Measurements from ENCODE around the gene NUP37. TPM values are rescaled to one million over a fixed set of nuclear protein-coding genes. Genes with fewer than 3 reads are reported as not detected.

The NUP37 gene
- total and polyA plus RNA-seq, 2 of the 8 experiments (the other 6 are each of a cell fraction or from before 2014, with no cell fraction given) = 53.5 to 71.0 TPM

DNA sequence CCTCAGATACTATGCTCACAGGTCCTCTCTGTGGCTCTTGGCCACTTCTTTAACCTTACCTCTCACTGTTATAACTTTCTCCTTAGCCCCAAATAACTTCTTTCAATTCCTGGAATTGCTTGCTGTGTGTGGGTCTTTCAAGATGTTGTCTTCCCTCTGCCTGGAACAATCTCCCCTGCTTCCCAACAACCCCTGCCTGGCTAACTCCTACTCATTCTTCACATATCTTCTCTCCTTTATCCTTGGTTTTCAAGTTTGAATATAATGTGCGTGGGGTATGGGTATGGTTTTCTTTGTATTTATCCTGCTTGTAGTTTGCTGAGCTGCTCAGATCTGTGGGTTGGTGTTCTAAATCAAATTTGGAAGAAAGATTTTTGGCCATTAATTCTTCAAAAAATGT is 55.4 kb downstream of the NUP37 start (continued):
- TF ChIP-seq, protein P1, sequence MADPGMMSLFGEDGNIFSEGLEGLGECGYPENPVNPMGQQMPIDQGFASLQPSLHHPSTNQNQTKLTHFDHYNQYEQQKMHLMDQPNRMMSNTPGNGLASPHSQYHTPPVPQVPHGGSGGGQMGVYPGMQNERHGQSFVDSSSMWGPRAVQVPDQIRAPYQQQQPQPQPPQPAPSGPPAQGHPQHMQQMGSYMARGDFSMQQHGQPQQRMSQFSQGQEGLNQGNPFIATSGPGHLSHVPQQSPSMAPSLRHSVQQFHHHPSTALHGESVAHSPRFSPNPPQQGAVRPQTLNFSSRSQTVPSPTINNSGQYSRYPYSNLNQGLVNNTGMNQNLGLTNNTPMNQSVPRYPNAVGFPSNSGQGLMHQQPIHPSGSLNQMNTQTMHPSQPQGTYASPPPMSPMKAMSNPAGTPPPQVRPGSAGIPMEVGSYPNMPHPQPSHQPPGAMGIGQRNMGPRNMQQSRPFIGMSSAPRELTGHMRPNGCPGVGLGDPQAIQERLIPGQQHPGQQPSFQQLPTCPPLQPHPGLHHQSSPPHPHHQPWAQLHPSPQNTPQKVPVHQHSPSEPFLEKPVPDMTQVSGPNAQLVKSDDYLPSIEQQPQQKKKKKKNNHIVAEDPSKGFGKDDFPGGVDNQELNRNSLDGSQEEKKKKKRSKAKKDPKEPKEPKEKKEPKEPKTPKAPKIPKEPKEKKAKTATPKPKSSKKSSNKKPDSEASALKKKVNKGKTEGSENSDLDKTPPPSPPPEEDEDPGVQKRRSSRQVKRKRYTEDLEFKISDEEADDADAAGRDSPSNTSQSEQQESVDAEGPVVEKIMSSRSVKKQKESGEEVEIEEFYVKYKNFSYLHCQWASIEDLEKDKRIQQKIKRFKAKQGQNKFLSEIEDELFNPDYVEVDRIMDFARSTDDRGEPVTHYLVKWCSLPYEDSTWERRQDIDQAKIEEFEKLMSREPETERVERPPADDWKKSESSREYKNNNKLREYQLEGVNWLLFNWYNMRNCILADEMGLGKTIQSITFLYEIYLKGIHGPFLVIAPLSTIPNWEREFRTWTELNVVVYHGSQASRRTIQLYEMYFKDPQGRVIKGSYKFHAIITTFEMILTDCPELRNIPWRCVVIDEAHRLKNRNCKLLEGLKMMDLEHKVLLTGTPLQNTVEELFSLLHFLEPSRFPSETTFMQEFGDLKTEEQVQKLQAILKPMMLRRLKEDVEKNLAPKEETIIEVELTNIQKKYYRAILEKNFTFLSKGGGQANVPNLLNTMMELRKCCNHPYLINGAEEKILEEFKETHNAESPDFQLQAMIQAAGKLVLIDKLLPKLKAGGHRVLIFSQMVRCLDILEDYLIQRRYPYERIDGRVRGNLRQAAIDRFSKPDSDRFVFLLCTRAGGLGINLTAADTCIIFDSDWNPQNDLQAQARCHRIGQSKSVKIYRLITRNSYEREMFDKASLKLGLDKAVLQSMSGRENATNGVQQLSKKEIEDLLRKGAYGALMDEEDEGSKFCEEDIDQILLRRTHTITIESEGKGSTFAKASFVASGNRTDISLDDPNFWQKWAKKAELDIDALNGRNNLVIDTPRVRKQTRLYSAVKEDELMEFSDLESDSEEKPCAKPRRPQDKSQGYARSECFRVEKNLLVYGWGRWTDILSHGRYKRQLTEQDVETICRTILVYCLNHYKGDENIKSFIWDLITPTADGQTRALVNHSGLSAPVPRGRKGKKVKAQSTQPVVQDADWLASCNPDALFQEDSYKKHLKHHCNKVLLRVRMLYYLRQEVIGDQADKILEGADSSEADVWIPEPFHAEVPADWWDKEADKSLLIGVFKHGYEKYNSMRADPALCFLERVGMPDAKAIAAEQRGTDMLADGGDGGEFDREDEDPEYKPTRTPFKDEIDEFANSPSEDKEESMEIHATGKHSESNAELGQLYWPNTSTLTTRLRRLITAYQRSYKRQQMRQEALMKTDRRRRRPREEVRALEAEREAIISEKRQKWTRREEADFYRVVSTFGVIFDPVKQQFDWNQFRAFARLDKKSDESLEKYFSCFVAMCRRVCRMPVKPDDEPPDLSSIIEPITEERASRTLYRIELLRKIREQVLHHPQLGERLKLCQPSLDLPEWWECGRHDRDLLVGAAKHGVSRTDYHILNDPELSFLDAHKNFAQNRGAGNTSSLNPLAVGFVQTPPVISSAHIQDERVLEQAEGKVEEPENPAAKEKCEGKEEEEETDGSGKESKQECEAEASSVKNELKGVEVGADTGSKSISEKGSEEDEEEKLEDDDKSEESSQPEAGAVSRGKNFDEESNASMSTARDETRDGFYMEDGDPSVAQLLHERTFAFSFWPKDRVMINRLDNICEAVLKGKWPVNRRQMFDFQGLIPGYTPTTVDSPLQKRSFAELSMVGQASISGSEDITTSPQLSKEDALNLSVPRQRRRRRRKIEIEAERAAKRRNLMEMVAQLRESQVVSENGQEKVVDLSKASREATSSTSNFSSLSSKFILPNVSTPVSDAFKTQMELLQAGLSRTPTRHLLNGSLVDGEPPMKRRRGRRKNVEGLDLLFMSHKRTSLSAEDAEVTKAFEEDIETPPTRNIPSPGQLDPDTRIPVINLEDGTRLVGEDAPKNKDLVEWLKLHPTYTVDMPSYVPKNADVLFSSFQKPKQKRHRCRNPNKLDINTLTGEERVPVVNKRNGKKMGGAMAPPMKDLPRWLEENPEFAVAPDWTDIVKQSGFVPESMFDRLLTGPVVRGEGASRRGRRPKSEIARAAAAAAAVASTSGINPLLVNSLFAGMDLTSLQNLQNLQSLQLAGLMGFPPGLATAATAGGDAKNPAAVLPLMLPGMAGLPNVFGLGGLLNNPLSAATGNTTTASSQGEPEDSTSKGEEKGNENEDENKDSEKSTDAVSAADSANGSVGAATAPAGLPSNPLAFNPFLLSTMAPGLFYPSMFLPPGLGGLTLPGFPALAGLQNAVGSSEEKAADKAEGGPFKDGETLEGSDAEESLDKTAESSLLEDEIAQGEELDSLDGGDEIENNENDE (IDR thresholded peaks at IDR 0.05; ENCODE audit: insufficient replicate concordance, low read length) = no peak
- TF ChIP-seq, protein P2, sequence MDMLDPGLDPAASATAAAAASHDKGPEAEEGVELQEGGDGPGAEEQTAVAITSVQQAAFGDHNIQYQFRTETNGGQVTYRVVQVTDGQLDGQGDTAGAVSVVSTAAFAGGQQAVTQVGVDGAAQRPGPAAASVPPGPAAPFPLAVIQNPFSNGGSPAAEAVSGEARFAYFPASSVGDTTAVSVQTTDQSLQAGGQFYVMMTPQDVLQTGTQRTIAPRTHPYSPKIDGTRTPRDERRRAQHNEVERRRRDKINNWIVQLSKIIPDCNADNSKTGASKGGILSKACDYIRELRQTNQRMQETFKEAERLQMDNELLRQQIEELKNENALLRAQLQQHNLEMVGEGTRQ (IDR thresholded peaks at IDR 0.05; ENCODE audit: low read length) = no peak
- TF ChIP-seq NRF1 (IDR thresholded peaks at IDR 0.05; ENCODE audit: low read depth, low read length) (no peak), TEAD4 (IDR thresholded peaks at IDR 0.05; ENCODE audit: low read depth, low read length) (no peak), CBX8 (IDR thresholded peaks at IDR 0.05; ENCODE audit: borderline replicate concordance, low read depth, low read length) (no peak), RAD21 (IDR thresholded peaks at IDR 0.05 in 1 of 2, conservative IDR thresholded peaks at IDR 0.05 in 1 of 2; ENCODE audit: low read depth in 2 of 2, low read length in 2 of 2) (no peak), TCF12 (IDR thresholded peaks at IDR 0.05; ENCODE audit: low read depth, low read length) (no peak), CBX5 (IDR thresholded peaks at IDR 0.05; ENCODE audit: low read depth, low read length) (no peak), HDAC6 (IDR thresholded peaks at IDR 0.05; ENCODE audit: low read depth, low read length) (no peak)
- TF ChIP-seq, protein P3, sequence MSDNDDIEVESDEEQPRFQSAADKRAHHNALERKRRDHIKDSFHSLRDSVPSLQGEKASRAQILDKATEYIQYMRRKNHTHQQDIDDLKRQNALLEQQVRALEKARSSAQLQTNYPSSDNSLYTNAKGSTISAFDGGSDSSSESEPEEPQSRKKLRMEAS (IDR thresholded peaks at IDR 0.05) = no peak
